ENCODE results near the gene KCNC1. TPM values are rescaled to one million over a fixed set of nuclear protein-coding genes. Genes with fewer than 3 reads are reported as not detected.
A peak's percentile ranks its signal among the peaks of the same experiment; 100 is the strongest.

The KCNC1 gene
- total RNA-seq, 1 donor from 2014 or later: not detected

DNA sequence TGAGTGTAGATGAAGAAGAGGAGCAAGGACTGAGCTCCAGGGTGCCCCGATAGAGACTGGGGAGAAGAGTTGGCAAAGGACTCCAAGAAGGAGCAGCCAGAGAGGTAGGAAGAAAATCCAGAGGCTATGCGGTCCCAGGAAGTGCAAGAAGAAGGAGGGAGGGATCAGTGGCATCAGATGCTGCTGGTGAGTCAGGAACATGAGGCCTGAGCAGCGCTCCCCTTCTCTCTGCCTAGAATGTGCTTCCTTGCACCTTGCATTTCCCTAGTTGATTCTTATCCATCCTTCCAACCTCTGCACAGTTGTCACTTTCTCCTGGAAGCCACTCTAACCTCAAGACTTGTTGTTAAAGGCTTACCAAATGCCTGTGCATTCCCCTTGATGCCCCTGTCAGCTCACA lies 21.3 kb downstream of the KCNC1 start:
- ATAC-seq: no peak

DNA sequence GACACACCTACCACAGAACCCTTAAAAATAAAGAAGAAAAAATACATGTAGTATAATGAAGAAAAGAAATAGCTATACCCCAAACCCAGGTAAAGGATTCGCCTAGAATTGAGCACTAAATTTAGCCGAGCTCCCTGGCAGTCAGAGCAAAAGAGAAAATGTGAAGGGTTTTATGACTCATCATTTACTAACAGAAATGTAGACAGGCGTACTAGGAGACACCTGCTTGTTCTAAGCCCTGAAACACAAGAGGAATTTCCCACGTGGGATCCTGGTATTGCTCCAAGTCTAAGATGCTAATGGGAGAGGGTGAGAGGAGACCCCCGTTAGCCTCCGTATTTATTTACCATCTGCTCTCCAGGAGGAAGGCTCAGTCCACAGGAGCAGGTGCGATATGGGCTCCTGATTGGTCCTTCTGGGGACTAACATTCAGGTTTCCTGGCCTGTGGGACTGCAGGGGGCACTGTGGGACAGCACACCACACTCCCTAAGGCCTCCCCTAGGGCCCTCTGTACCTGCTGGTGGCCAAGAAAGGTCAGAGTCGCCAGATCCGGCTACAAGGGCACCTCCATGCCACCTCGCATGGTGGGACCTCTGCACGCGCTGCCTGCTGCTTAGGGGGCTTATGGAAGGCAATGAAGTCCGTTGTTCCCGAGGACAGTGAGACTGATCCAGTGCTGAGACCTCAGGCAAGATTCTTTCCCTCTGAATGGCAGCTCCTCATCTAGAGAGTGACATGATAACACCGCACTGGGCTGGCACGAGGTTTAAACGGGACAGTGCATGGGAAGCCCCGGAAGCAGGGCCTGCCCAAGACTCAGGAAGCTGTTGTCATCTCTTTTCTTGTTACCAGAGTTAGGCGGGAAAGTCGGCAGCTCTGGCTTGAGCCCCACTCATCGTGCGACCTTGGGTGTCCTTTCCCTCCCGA lies 25.8 kb downstream of the KCNC1 start:
- peak; percentile 56 for ATAC-seq

DNA sequence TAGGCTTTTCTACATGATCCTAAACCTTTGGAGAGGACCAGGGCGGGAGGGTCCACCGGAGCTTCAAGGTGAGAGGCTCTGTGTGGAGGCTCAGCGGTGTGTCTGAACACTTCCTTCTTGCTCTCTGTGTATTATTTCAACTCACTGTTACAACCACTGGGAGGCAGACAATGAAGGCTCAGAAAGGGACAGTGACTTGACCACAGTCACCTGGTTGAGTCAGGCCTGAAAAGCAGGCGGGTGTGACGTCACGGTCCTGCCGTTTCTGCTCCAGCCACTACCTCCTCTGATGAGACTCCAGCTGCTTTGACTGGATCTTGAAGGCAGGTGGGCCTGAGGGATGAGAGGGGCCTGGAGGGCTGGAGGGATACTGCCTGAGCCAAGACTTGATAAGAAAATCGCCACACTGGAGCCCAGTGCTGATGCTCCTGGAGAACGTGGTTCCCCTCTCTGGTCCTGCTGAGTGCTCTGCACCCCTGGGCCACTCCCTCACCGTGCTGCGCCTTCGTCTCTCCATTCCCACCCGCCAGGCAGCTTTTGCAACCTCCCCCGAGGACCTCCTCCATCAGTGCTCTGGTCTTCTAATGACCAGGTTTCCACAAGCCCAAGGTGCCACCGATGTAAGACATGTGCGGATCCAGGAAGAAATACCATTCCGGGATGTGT lies 27.9 kb downstream of the KCNC1 start:
- ATAC-seq: peak; percentile 63

DNA sequence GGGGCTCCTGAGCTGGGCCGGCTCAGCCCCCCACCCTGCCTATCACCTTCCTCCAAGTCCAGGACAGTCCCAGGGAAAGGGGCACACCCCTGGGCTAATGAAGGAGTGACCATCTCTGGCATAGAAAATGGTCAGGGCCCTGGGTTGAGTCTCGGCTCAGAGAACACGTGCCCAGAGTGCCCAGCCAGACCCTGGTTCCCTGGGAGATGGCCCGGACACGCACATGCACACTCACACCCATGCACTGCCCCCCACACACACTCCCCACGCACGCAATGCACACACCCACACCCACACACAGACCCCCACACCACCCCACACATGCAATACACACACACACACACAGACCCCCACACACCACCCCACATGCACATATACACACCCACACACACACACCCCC lies 28.7 kb downstream of the KCNC1 start:
- no peak for ATAC-seq

DNA sequence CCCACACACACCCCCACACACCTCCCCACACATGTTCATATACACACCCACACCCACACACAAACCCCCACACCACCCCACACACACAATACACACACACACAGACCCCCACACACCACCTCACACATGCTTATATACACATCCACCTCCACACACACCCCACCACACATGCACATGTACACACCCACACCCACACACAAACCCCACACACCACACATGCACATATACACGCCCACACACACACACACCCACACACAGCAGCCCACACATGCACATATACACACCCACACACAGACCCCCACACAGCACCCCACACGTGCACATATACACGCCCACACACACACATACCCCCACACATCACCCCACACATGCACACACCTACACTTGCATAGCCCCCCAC lies 29.1 kb downstream of the KCNC1 start:
- ATAC-seq: no peak

DNA sequence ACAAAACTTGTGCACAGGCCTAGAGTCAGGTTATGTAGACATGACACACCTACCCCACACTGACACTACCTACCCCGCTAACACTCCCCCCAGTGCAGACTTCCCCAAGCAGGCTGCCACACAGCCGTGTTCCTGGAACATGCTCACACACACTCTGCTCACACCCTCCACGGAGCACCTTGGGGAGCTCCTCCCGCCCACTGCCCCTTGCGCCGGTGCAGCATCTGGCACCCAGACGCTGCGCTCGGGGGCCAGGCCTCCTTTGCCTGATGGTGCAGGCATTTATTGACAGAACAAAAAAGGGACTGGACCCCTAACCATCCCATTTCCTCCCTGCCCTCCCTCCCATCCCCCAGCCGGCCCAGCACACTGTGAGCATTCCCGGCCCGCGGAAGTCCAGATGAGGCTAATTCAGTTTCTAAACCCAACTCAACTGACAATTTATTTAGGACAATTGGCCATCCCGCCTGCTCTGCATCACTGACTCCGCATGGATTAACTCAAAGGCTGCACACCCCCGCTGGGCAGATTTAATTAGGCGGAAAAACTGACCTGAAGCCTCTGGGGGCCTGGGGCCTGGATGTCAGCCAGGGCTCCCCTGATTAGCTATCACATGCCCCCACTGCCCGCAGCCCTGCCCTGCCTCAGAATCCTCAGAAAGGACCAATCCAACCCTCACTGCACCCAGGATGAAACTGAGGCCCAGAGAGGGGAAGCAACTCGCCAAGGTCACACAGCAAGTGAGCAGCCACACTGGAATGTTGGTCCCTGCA lies 30.1 kb downstream of the KCNC1 start:
- no peak for ATAC-seq

DNA sequence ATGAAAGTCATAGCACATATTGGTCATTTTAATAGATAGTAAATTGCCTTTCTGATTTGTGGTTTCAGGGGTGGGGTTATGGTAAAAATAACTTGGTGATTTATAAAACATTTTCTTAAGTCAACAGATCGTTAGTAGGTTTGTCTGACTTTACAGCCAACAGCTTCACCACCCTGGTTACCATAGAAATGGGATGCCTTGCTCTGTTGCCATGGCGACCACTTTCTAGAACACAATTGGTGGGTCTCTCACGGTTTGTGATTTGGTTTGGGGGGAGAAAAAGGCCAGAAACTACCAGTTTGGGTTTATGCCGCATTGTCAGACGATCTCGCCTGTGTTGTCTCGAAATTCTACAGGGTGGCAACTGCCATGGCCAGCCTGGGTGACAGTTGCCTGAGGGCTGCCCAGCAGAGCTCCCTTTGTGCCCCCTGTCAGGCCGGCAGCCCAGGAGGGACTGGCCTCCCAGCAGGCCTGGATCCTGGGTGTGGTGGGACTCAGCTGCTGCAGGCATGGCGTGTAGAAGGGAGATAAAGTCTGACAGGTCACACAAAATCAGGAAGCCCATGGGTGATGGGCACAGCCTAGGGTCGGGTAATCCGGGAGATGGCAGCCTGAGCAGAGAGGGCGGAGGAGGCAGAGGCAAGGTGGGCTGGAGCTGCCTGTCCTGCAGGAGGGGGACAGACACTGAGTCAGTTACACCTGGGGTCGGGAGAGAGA lies 30.9 kb downstream of the KCNC1 start:
- ATAC-seq: no peak

DNA sequence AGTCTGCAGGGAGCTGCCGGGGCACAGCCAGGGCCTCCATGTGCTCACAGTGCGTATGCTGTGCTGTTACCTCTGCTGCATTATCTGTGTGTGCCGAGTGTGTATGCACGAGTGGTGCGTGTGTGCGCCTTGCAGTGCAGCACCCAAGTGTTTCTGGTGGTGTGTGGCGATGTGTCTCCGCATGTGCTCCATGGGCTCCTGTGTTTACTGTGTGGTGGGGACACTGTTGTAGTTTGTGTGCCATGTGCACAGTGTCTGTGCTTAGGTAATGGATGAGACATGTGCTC lies 31.4 kb downstream of the KCNC1 start:
- ATAC-seq: no peak

DNA sequence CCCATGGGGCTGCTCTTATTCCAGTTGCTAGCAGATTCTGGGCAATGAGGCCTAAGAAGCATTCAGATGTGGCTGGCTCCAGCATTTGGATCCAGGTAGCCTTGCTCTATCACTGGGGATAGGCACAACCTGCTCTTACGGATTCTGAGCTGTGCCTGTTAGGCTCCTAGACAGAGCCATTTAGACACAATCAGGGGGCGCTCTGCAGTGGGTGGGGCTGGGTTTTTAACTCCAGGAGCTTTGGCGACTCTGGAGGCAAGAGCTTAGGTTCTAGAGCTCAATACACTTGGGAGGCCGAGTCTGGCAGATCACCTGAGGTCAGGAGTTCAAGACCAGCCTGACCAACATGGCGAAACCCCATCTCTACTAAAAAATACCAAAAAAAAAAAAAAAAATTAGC lies 32.0 kb downstream of the KCNC1 start:
- ATAC-seq: no peak

DNA sequence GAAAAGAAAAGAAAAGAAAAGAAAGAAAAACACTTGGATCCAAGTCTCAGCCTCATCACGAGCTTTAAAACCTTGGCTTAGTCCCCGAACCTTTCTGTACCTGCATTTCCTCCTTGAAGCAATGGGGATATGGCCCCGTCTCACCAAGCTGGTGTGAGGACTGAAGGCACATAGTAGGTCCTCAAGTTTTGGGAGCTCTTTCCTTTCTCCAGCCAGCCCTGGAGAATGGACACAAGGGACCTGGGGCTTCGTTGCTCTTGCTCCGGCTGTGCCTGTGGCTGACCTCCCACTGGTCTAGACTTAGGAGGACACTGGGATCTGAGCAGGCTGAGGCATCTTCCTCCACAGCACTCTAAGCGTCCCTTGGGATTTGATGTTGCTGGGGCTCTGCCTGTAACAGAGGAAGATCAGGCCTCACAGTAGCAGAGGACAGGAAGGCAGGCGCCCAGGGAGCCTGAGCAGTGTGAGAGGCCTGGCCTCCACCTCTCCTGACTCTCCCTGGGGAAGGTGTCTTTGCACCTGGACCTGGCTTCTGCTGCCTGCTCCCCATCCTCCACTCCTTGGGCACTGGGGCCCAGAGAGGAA lies 32.8 kb downstream of the KCNC1 start:
- no peak for ATAC-seq

DNA sequence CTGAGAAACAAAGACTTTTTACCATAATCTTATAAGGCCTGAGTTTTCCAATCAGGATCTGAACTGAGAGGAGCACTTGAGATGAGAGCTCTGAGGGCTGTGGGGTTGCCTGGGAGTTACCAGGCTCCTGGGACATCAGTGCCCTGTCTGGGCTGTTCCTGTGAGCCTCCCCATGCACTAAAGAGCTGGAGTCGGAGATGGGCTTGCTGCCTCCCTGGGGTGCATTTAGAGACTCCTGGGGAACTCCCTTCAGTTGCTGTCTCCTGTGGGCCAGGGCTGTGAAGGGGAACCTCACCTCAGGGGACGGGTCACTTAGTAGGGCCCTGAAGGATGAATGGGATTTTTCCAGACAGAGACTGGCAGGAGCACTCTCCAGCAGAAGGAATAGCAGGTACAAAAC lies 33.3 kb downstream of the KCNC1 start:
- ATAC-seq: no peak

DNA sequence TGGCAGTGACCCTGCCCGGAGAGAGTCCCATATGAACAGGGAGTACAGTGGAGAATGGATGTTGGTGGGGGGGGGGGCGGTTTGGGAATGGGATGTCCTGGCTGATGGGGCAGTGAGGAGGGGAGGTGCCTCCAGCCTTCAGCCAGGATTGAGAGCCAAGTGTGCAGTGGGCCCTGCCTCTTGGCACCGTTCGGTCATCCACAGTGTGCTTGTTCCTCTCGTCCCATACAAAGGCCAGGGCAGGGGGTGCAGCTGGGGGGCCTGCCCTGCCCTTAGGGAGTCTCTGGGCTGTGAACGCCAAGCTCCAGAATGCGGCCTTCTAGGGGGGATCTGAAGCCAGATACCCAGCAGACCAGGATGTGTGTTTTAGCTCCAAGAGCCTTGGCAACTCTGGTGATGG lies 34.0 kb downstream of the KCNC1 start:
- no peak for ATAC-seq

DNA sequence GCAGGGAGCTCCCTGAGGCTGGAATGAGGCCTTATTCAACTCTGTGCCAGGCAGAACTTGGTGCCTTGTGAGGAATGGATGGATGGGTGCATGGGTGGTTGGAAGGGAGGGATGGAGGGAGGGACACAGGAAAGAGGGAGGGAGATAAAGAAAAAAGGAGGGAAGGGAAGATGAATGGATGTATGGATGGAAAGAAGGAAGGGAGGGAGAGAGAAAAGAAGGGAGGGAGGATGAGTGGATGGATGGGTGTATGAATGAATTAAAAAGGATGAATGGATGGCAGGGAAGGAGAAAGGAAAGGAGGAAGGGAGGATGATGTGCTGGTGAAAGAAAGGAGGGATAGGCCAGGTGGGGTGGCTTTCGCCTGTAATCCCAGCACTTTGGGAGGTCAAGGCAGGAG lies 34.6 kb downstream of the KCNC1 start:
- ATAC-seq: no peak

DNA sequence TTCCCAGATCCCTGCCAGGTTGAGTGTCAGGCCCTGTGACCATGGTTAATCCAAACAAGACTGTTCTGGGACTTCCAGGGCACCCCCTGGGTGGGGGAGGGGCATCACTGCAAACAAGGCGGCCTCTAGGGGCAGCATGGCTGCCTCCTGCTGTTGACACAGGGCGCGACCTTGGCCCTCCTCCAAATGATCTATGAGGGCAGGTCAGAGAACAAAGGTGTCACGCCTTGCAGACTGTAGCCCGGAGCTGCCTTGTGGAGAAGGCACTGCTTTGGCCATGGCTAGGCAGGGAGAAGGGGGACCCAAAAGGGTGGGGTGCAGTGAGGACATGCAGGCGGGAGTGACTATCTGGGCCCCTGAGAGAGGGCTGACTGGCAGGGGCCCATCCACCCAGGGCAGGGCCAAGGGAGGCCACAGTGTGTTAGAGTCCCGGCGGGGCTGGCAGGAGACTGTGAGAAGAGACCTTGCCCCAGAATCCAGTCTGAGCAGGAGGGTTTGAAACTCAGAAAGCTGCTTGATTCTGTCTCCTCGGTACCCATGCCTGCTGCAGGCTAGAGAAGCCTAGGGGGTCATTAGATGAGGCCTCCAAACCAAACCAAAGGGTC lies 35.6 kb downstream of the KCNC1 start:
- ATAC-seq: peak; percentile 58

DNA sequence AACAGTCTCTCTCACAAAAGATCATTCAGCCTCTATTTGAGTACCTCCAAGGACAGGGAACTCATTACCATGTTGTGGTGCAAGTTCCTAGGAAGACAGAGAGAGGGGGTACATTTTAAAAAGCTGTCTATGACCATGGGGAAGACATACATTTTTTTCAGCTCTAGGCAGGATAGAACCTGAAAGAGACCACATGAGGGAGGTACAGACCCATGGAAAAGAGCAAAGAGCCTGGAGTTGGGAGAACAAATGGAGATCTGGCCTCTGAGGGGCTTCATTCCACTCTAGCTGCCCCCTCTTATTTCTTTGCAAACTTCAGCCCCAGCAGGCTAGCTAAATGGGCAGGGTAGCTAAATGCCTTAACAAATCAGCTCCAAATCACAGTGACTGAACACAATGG lies 36.3 kb downstream of the KCNC1 start:
- no peak for ATAC-seq

DNA sequence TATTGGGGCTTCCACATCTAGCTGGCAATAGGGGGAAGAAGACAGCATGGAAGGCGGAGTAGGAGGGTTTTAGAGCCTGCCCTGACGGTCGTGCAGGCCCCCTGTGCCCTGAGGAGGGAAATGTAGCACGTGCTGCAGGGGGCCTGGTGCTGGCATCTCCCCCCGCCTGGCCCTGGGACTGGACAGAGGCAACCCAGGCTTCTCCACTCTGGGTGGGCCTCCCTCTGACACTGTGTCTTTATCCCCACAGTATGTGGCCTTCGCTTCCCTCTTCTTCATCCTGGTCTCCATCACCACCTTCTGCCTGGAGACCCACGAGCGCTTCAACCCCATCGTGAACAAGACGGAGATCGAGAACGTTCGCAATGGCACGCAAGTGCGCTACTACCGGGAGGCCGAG lies 36.8 kb downstream of the KCNC1 start:
- ATAC-seq: no peak

DNA sequence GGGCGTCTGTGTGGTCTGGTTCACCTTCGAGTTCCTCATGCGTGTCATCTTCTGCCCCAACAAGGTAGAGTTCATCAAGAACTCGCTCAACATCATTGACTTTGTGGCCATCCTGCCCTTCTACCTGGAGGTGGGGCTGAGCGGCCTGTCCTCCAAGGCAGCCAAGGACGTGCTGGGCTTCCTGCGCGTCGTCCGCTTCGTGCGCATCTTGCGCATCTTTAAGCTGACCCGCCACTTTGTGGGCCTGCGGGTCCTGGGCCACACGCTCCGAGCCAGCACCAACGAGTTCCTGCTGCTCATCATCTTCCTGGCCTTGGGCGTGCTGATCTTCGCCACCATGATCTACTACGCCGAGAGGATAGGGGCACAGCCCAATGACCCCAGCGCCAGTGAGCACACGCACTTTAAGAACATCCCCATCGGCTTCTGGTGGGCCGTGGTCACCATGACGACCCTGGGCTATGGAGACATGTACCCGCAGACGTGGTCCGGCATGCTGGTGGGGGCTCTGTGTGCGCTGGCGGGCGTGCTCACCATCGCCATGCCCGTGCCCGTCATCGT lies 37.3 kb downstream of the KCNC1 start:
- no peak for ATAC-seq

DNA sequence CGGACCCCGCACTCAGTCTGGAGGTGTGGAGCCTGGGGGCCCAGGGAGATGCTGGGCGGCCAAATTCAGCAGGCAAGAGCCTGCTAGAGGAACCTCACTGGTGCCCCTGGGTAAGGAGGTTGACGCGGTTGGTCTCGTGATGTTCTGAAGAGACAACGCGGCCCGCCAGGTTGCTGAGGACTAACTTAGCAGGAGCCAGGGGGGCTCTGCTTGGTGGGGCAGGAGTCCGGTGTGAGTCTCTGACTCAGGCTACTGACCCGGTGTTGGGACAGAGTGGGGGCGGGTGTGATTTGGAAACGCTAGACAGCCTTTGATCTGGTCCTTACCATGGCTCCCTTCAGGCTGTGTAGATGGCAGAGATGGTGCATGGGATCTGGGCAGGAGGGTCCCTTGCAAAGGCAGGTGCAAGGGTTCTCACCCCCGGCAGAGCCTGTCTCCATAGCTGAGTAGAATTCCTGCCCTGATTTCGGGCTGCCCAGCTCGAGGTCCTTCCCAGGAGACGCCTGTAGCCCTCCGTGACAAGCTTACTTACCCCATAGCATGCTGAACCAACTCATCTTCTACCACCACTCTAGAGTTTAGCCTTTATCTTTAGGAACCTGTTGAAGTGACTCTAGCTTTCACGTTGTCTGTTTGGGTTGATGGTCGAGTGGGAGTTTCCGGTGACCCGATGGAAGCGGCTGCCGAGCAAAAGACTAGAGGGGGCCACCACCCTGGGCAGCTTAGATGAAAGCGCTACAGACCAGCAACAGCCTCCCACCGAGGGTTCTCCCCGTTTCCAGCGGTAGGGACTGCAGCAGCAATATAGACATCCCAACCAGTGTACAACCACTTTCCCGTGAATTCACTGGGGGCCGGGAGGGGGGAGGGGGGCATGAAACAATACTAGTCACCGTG lies 38.4 kb downstream of the KCNC1 start:
- no peak for ATAC-seq

DNA sequence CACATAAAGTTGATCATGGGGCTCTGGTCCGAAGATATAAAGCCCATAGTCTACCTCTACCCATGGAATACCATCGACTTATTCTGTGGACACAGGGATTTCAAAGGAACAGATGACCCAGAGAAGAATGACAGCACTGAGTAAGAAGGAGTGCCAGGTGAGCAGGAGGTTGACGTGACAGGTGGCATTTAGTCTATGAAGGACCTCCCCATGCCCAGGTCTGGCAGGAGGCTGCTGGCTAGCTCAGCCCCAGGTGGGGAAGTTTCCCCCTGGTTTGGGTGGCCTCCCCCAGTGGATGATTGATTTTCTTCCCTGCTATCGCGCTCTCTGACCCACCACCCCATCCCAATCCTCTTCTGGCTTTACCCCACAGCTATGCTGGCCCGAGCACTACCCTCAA lies 39.1 kb downstream of the KCNC1 start:
- no peak for ATAC-seq

DNA sequence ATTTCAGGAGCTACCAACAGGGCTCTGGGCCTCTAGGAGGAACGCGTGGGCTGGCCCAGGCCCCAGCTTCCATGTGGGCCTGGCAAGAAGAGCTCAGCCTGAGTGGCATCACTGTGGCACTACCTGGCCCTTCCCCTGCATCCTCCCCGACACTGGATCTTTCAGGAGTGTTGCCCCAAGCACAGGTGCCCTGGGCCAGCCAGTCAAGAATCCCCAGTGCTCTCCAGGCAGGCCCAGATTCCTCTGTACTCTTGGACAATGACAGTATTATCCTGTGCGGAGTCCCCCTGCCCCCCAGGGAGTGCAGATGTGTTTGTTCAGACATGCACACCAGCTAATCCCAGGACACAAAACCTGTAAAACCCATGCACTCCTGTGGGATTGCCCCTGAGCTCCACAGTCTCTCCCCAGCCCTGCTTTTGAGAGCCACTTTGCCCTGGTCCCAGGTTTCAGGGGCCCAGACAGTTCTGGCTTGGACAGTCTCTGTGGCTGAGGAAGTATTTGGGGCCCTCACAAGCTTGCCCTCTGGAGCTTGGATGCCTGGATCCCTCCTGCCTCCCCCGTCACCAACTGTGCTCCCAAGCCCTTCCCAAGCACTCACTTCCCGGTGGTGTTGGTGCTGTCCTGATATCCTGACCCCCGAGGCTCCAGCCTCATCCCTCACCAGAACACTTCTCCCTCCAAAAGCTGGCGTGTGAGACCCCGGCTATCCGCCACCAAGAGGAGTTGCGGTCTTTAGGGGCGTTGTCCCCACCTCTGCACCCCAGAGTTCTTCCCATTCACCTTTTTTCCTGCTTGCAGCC lies 39.9 kb downstream of the KCNC1 start:
- no peak for ATAC-seq
